Measurements from ENCODE around the gene NCOA5. TPM values are rescaled to one million over a fixed set of nuclear protein-coding genes. Genes with fewer than 3 reads are reported as not detected.

Gene NCOA5
- total and polyA plus RNA-seq, 2 experiments from 2014 or later, result 8.4 to 22.8 TPM

GRCh38 chr20:46014517-46015396 lies 75.0 kb downstream of the NCOA5 start:
- H3K27me3 Mint-ChIP-seq (ENCODE audit: insufficient read depth, low read depth, poor library complexity), result peaks cover 24% of the 10 kb centered on the region
- Histone ChIP-seq H3K27ac (ENCODE audit: low read depth) (no peak overlapping the region), H3K4me3 (peak overlapping the region; percentile 70), H2AFZ (peak overlapping the region; percentile 92; the same call in 1 of the 2 replicates), H3K9me2 (ENCODE audit: insufficient read depth) (no peaks in the 10 kb centered on the region), H3K27me3 (ENCODE audit: insufficient read depth) (peaks cover 16% of the 10 kb centered on the region), H4K20me1 (replicated peaks; ENCODE audit: insufficient read depth) (no peaks in the 10 kb centered on the region), H3K36me3 (ENCODE audit: insufficient read depth) (no peaks in the 10 kb centered on the region), H3K4me1 (ENCODE audit: insufficient read depth) (peaks cover 8% of the 10 kb centered on the region; the same call in 1 of the 2 replicates), H3F3A (replicated peaks; ENCODE audit: low read depth) (peaks cover 9% of the 10 kb centered on the region), H3K79me2 (replicated peaks; ENCODE audit: insufficient read depth) (no peaks in the 10 kb centered on the region), H3K4me2 (peak overlapping the region; percentile 85)
- peaks cover 19% of the 10 kb centered on the region for H3K4me1 Mint-ChIP-seq
- peaks cover 7% of the 10 kb centered on the region; the same call in 1 of the 3 replicates for H3K36me3 Mint-ChIP-seq (ENCODE audit: low read depth)
- TF ChIP-seq REST (IDR thresholded peaks at IDR 0.05; ENCODE audit: unreplicated experiment), result no peak
- no peak for TF ChIP-seq NANOG (IDR thresholded peaks at IDR 0.05; ENCODE audit: borderline replicate concordance)
- TF ChIP-seq ETS1 (IDR thresholded peaks at IDR 0.05), result no peak
- no peak for TF ChIP-seq EZH2 (IDR thresholded peaks at IDR 0.05; ENCODE audit: low read depth, unreplicated experiment)
- 0 out of 2 replicates have a peak, but pooled peaks have one; percentile 13 for TF ChIP-seq ZNF462 (CRISPR knock-in tag; IDR thresholded peaks at IDR 0.05)
- ATAC-seq (peak; percentile 1; the same call in 2 of the 3 replicates), DNase-seq (ENCODE audit: low spot score) (no peak)
- no peak overlapping the region for H3K27ac Mint-ChIP-seq
- H3K9me3 Mint-ChIP-seq, result peaks cover 16% of the 10 kb centered on the region
- peak overlapping the region; percentile 57 for H3K4me3 Mint-ChIP-seq
